SJSA1 (cell line): ENCODE results near the gene CENPP. TPM values are rescaled to one million over a fixed set of nuclear protein-coding genes. Genes with fewer than 3 reads are reported as not detected.

ENCODE experiments used
- DNase-seq, 2 experiments: peaks; one replicate each; pipeline ENCODE4 v3.0.0-alpha.2; 2015 to 2020; ENCODE audit warnings: low spot score in 2 of 2, low read depth in 1 of 2
- H3K27ac ChIP-seq: fragments of 250-450 bp; sonication (Bioruptor Pico); 2 replicates; pipeline ENCODE4 v1.5.1; 2020; ENCODE audit warnings: mild to moderate bottlenecking, moderate library complexity
- H3K27me3 ChIP-seq: fragments of 250-450 bp; sonication (Bioruptor Pico); replicated peaks from 2 replicates; pipeline ENCODE4 v1.5.1; 2020; ENCODE audit warnings: mild to moderate bottlenecking, moderate library complexity
- H3K36me3 ChIP-seq: fragments of 250-450 bp; sonication (Bioruptor Pico); 2 replicates; pipeline ENCODE4 v1.5.1; 2020; ENCODE audit warnings: mild to moderate bottlenecking
- H3K4me1 ChIP-seq: fragments of 250-450 bp; sonication (Bioruptor Pico); replicated peaks from 2 replicates; pipeline ENCODE4 v1.6.1; 2021; ENCODE audit warnings: mild to moderate bottlenecking
- H3K4me3 ChIP-seq: fragments of 250-450 bp; sonication (Bioruptor Pico); 2 replicates; pipeline ENCODE4 v1.5.1; 2020; ENCODE audit warnings: mild to moderate bottlenecking
- H3K9me3 ChIP-seq: fragments of 250-450 bp; sonication (Bioruptor Pico); replicated peaks from 2 replicates; pipeline ENCODE4 v1.5.1; 2020; ENCODE audit warnings: mild to moderate bottlenecking
- total RNA-seq: library from RNA; depleted of rRNA; stranded (reverse); fragments of >200 nt; shearing (Covaris generic); gene quantifications from 2 replicates; pipeline ENCODE4 v1.2.3, GENCODE V29; 2014

CENPP gene
- total RNA-seq, 1 experiment from 2014 or later: 11.0 TPM

GRCh38 chr9:92508018-92508820 is 182.5 kb downstream of the CENPP start:
- no peak overlapping the region for H3K4me3 ChIP-seq
- peak; percentile 29 to 58 for DNase-seq
- H3K4me1 ChIP-seq: peaks cover 44% of the 10 kb centered on the region
- H3K27me3 ChIP-seq: no peaks in the 10 kb centered on the region
- H3K27ac ChIP-seq: no peak overlapping the region
- H3K9me3 ChIP-seq: no peaks in the 10 kb centered on the region
- H3K36me3 ChIP-seq: no peaks in the 10 kb centered on the region

DNA sequence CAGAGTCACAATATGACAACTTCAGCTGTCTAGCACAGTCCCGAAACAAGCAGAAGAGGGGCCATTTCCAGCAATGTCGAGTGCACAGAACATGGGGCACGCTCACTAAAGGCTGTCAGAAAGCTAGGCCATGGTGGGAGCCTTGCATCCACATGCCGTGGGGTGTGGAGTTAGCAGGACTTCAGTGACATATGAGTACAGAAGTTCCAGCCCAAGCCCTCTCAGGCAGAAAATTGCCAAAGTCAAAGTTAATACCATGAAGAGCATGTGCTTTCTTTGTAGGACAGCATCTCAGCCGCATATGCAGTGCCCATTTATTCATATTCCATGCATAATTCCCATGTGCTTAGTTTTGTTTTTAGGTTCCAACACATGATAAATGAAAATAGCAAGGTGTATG is 183.3 kb downstream of the CENPP start:
- H3K9me3 ChIP-seq: no peaks in the 10 kb centered on the region
- H3K27me3 ChIP-seq: no peaks in the 10 kb centered on the region
- H3K4me3 ChIP-seq: no peak overlapping the region
- H3K4me1 ChIP-seq: peaks cover 44% of the 10 kb centered on the region
- no peak overlapping the region for H3K27ac ChIP-seq
- DNase-seq: no peak
- no peaks in the 10 kb centered on the region for H3K36me3 ChIP-seq

GRCh38 chr9:92510747-92511146 is 185.0 kb downstream of the CENPP start:
- no peak overlapping the region for H3K4me3 ChIP-seq
- no peaks in the 10 kb centered on the region for H3K36me3 ChIP-seq
- H3K27ac ChIP-seq: no peak overlapping the region
- peaks cover 27% of the 10 kb centered on the region for H3K4me1 ChIP-seq
- H3K9me3 ChIP-seq: no peaks in the 10 kb centered on the region
- DNase-seq: no peak
- H3K27me3 ChIP-seq: no peaks in the 10 kb centered on the region

DNA sequence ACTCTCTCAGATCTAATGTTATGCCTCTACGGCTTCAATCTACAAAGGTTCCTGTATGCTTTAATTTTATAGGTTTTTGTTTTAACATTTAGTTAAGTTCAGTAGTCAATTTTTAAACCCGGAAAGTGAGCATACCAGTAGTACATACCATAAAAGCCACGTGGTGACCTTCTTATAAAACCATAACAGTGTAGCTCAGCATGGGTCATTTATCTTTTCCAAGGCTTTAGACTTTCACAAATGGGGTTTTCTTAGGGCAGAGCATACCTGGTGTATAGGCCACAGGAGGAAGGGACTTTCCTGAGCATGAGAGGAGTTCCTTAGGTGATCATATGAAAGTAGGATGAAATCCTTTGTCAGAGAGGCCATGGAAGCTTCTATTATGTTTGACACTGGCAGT is 186.9 kb downstream of the CENPP start:
- H3K36me3 ChIP-seq: no peaks in the 10 kb centered on the region
- DNase-seq: no peak
- no peaks in the 10 kb centered on the region for H3K27me3 ChIP-seq
- no peak overlapping the region for H3K27ac ChIP-seq
- no peaks in the 10 kb centered on the region for H3K9me3 ChIP-seq
- H3K4me1 ChIP-seq: peaks cover 8% of the 10 kb centered on the region
- H3K4me3 ChIP-seq: no peak overlapping the region

- H3K27me3 ChIP-seq: no peaks in the 10 kb centered on the region
- DNase-seq: no peak
- H3K4me1 ChIP-seq: peaks cover 1% of the 10 kb centered on the region
- H3K36me3 ChIP-seq: no peaks in the 10 kb centered on the region
- no peaks in the 10 kb centered on the region for H3K9me3 ChIP-seq
- H3K4me3 ChIP-seq: no peak overlapping the region
- no peak overlapping the region for H3K27ac ChIP-seq
These were observed 187.6 kb downstream of the CENPP start for GRCh38 chr9:92513349-92513748.

- no peaks in the 10 kb centered on the region for H3K27me3 ChIP-seq
- DNase-seq: no peak
- H3K4me1 ChIP-seq: no peaks in the 10 kb centered on the region
These were observed 188.9 kb downstream of the CENPP start for GRCh38 chr9:92514635-92515034.

GRCh38 chr9:92516521-92516920 is 190.8 kb downstream of the CENPP start:
- H3K4me3 ChIP-seq: no peak overlapping the region
- H3K9me3 ChIP-seq: no peaks in the 10 kb centered on the region
- no peaks in the 10 kb centered on the region for H3K36me3 ChIP-seq
- H3K27me3 ChIP-seq: no peaks in the 10 kb centered on the region
- no peak for DNase-seq
- H3K4me1 ChIP-seq: no peaks in the 10 kb centered on the region
- no peak overlapping the region for H3K27ac ChIP-seq

More at GRCh38 chr9:92514635-92515034, 188.9 kb downstream of the CENPP start:
- no peaks in the 10 kb centered on the region for H3K9me3 ChIP-seq
- no peak overlapping the region for H3K4me3 ChIP-seq
- no peaks in the 10 kb centered on the region for H3K36me3 ChIP-seq
- no peak overlapping the region for H3K27ac ChIP-seq

GRCh38 chr9:92517046-92517445 is 191.3 kb downstream of the CENPP start:
- no peaks in the 10 kb centered on the region for H3K27me3 ChIP-seq
- H3K27ac ChIP-seq: no peak overlapping the region
- no peaks in the 10 kb centered on the region for H3K9me3 ChIP-seq
- no peak for DNase-seq
- no peaks in the 10 kb centered on the region for H3K4me1 ChIP-seq
- no peaks in the 10 kb centered on the region for H3K36me3 ChIP-seq
- H3K4me3 ChIP-seq: no peak overlapping the region

DNA sequence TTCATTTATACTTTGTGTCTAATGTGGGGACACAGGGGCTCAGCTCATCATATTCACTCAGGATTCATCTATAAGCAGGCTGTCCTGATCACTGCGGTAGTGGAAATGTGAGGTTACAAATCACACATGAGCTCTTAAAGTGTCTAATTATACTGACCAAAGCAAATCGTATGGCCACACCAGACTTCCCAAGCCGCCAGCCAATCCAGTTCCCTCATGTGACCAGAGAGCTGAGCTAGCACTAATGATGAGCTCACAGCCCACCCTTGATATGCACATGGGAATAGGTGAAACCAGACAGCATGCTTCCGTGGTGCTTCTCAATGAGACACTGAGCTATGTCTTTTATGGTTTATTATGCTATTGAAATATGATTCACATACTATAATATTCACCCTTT is 192.4 kb downstream of the CENPP start:
- H3K9me3 ChIP-seq: no peaks in the 10 kb centered on the region
- H3K36me3 ChIP-seq: no peaks in the 10 kb centered on the region
- DNase-seq: no peak
- H3K4me3 ChIP-seq: no peak overlapping the region
- H3K27me3 ChIP-seq: no peaks in the 10 kb centered on the region
- no peak overlapping the region for H3K27ac ChIP-seq
- H3K4me1 ChIP-seq: no peaks in the 10 kb centered on the region

- H3K4me1 ChIP-seq: peaks cover 4% of the 10 kb centered on the region
- no peak overlapping the region for H3K4me3 ChIP-seq
- no peak overlapping the region for H3K27ac ChIP-seq
- H3K36me3 ChIP-seq: no peaks in the 10 kb centered on the region
- no peaks in the 10 kb centered on the region for H3K9me3 ChIP-seq
- DNase-seq: no peak
- H3K27me3 ChIP-seq: no peaks in the 10 kb centered on the region
These were observed 195.1 kb downstream of the CENPP start for GRCh38 chr9:92520837-92521236.

GRCh38 chr9:92522983-92523970 is 197.5 kb downstream of the CENPP start:
- H3K4me3 ChIP-seq: no peak overlapping the region
- no peaks in the 10 kb centered on the region for H3K36me3 ChIP-seq
- H3K4me1 ChIP-seq: peaks cover 4% of the 10 kb centered on the region
- H3K27ac ChIP-seq: no peak overlapping the region
- DNase-seq: no peak
- H3K9me3 ChIP-seq: no peaks in the 10 kb centered on the region
- no peaks in the 10 kb centered on the region for H3K27me3 ChIP-seq

DNA sequence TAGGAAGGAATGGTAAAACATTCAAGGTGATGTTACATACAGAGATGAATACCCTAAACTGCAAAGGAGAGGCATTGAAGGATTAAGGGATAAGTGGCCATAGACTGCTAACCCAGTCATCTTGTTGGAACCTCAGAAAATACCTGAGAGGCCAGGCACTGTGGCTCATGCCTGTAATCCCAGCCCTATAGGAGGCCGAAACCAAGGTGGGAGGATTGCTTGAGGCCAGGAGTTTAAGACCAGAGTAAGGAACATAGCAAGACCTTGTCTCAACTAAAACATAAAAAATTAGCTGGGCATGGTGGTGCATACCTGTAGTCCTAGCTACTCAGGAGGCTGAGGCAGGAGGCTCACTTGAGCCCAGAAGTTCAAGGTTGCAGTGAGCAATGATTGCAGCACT is 199.1 kb downstream of the CENPP start:
- no peaks in the 10 kb centered on the region for H3K36me3 ChIP-seq
- DNase-seq: no peak
- H3K9me3 ChIP-seq: no peaks in the 10 kb centered on the region
- no peak overlapping the region for H3K27ac ChIP-seq
- no peak overlapping the region for H3K4me3 ChIP-seq
- peaks cover 4% of the 10 kb centered on the region for H3K4me1 ChIP-seq
- H3K27me3 ChIP-seq: no peaks in the 10 kb centered on the region

DNA sequence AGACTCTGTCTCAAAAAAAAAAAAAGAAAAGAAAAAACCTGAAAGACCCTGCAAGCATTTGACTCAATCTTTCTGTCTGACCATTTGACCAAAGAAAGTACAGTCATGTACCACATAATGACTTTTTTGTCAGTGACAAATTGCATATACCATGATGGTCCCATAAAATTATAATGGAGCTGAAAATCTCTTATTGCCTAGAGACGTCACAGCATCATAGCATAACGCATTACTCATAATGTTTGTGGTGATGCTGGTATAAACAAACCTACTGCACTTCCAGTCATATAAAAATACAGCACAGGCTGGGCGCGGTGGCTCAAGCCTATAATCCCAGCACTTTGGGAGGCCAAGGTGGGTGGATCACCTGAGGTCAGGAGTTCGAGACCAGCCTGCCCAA is 199.6 kb downstream of the CENPP start:
- peak in 1 of 2 experiments; percentile 34 for DNase-seq
- Histone ChIP-seq H3K4me3 (no peak overlapping the region), H3K9me3 (no peaks in the 10 kb centered on the region), H3K4me1 (peaks cover 4% of the 10 kb centered on the region), H3K27ac (no peak overlapping the region), H3K27me3 (no peaks in the 10 kb centered on the region), H3K36me3 (no peaks in the 10 kb centered on the region)

GRCh38 chr9:92527291-92527828 is 201.6 kb downstream of the CENPP start:
- no peak overlapping the region for H3K27ac ChIP-seq
- H3K4me3 ChIP-seq: no peak overlapping the region
- no peak for DNase-seq
- no peaks in the 10 kb centered on the region for H3K9me3 ChIP-seq
- H3K4me1 ChIP-seq: peaks cover 4% of the 10 kb centered on the region
- no peaks in the 10 kb centered on the region for H3K27me3 ChIP-seq
- no peaks in the 10 kb centered on the region for H3K36me3 ChIP-seq
